Measurements from ENCODE around the gene TMEM145.
"Not testable (repeated sequence)": the region's sequence is repeated elsewhere in the genome, so short reads cannot be mapped to it uniquely, and the experiment has no call there.

Gene TMEM145

GRCh38 chr19:42335374-42335936 is 22.3 kb downstream of the TMEM145 start:
- no peak for DNase-seq (ENCODE audit: low spot score)

- no peak for DNase-seq (ENCODE audit: low spot score)
These were observed 22.9 kb downstream of the TMEM145 start for GRCh38 chr19:42335971-42336370.

GRCh38 chr19:42339126-42339860 is 26.2 kb downstream of the TMEM145 start:
- not testable (repeated sequence) for DNase-seq (ENCODE audit: low spot score)

- not testable (repeated sequence) for DNase-seq (ENCODE audit: low spot score)
These were observed 26.8 kb downstream of the TMEM145 start for GRCh38 chr19:42339922-42340321.

- no peak for DNase-seq (ENCODE audit: low spot score)
These were observed 30.4 kb downstream of the TMEM145 start for GRCh38 chr19:42343344-42344110.

- DNase-seq (ENCODE audit: low spot score), result no peak
These were observed 31.3 kb downstream of the TMEM145 start for GRCh38 chr19:42344336-42344893.

GRCh38 chr19:42345191-42345812 is 32.2 kb downstream of the TMEM145 start:
- no peak for DNase-seq (ENCODE audit: low spot score)

- DNase-seq (ENCODE audit: low spot score), result no peak
These were observed 35.1 kb downstream of the TMEM145 start for GRCh38 chr19:42348211-42348610.

GRCh38 chr19:42349378-42350107 is 36.4 kb downstream of the TMEM145 start:
- no peak for DNase-seq (ENCODE audit: low spot score)

- no peak for DNase-seq (ENCODE audit: low spot score)
These were observed 37.3 kb downstream of the TMEM145 start for GRCh38 chr19:42350417-42350816.

- DNase-seq (ENCODE audit: low spot score), result no peak
These were observed 38.1 kb downstream of the TMEM145 start for GRCh38 chr19:42351079-42351735.

GRCh38 chr19:42352301-42353259 is 39.5 kb downstream of the TMEM145 start:
- no peak for DNase-seq (ENCODE audit: low spot score)

GRCh38 chr19:42353341-42354015 is 40.4 kb downstream of the TMEM145 start:
- no peak for DNase-seq (ENCODE audit: low spot score)

- no peak for DNase-seq (ENCODE audit: low spot score)
These were observed 42.8 kb downstream of the TMEM145 start for GRCh38 chr19:42355896-42356295.

GRCh38 chr19:42356686-42357085 is 43.6 kb downstream of the TMEM145 start:
- DNase-seq (ENCODE audit: low spot score), result no peak

GRCh38 chr19:42357290-42357689 is 44.2 kb downstream of the TMEM145 start:
- DNase-seq (ENCODE audit: low spot score), result no peak

- no peak for DNase-seq (ENCODE audit: low spot score)
These were observed 47.9 kb downstream of the TMEM145 start for GRCh38 chr19:42360787-42361544.

- no peak for DNase-seq (ENCODE audit: low spot score)
These were observed 48.4 kb downstream of the TMEM145 start for GRCh38 chr19:42361545-42361910.

- no peak for DNase-seq (ENCODE audit: low spot score)
These were observed 49.2 kb downstream of the TMEM145 start for GRCh38 chr19:42362342-42362741.
